Naive thymus-derived CD8-positive, alpha-beta T cell (primary cell): ENCODE measurements around the gene ARL4A. TPM values are rescaled to one million over a fixed set of nuclear protein-coding genes. Genes with fewer than 3 reads are reported as not detected.
"Not testable (repeated sequence)": the region's sequence is repeated elsewhere in the genome, so short reads cannot be mapped to it uniquely, and the experiment has no call there.

Experiments
- ATAC-seq, 2 donors: fragments of 150-1000 bp; cut with Tn5 transposase in 1 of 2; sonication (Bioruptor Pico), chemical (Tn5 transposase) in 1 of 2; 1 replicate in 1 of 2; 2 replicates in 1 of 2; pipeline ENCODE4 v1.10.0; 2021; ENCODE audit warnings: mild to moderate bottlenecking in 2 of 2, moderate library complexity in 2 of 2
- POLR2A ChIA-PET: fragments of 350-600 bp; sonication (Branson Sonifier 250); formaldehyde crosslinking; loops from one replicate; lab custom pipeline; 2021; ENCODE audit warnings: antibody characterized with exemption; lab: Charles Lee
- DNase-seq, 10 donors: peaks; one replicate each; pipeline versions ENCODE4 v3.0.0 to v3.0.0-alpha.2; 2020 to 2022
- H3K27ac Mint-ChIP-seq, 10 donors: one replicate each; pipeline ENCODE4 v1.8.0; 2020 to 2022; ENCODE audit warnings: mild to moderate bottlenecking in 10 of 10, mixed read lengths in 10 of 10, moderate library complexity in 4 of 10, inconsistent platforms in 1 of 10
- H3K27me3 Mint-ChIP-seq, 5 donors: one replicate each; pipeline ENCODE4 v1.8.0; 2021 to 2022; ENCODE audit warnings: mixed read lengths in 5 of 5
- H3K36me3 Mint-ChIP-seq, 3 donors: one replicate each; pipeline ENCODE4 v1.8.0; 2020 to 2022; ENCODE audit warnings: mixed read lengths in 3 of 3, mild to moderate bottlenecking in 2 of 3, inconsistent platforms in 1 of 3
- H3K4me1 Mint-ChIP-seq, 4 donors: one replicate each; pipeline ENCODE4 v1.8.0; 2021 to 2022; ENCODE audit warnings: mixed read lengths in 4 of 4
- H3K4me3 Mint-ChIP-seq, 10 donors: one replicate each; pipeline ENCODE4 v1.8.0; 2020 to 2022; ENCODE audit warnings: mild to moderate bottlenecking in 10 of 10, mixed read lengths in 10 of 10, moderate library complexity in 6 of 10, inconsistent platforms in 1 of 10
- H3K9me3 Mint-ChIP-seq, 9 donors: one replicate each; pipeline ENCODE4 v1.8.0; 2020 to 2022; ENCODE audit warnings: mixed read lengths in 9 of 9, mild to moderate bottlenecking in 3 of 9, inconsistent platforms in 1 of 9, moderate library complexity in 1 of 9
- polyA plus RNA-seq, 3 donors: library from polyadenylated mRNA; unstranded; fragments of 300-500 nt; fragmentation: Illumina TruSeq; gene quantifications; one replicate each; pipeline ENCODE4 v1.2.3, GENCODE V29; 2021
- total RNA-seq, 8 experiments: library from RNA in 2 of 8; stranded (reverse) in 2 of 8; gene quantifications; one replicate each; pipeline ENCODE4 v1.2.3 and lab custom pipeline; 2021 to 2026

The ARL4A gene
- total and polyA plus RNA-seq, 5 experiments from 2014 or later: 7.0 to 23.7 (median 16.9) TPM

- H3K9me3 Mint-ChIP-seq: no peaks in the 10 kb centered on the region
- H3K4me3 Mint-ChIP-seq: no peak overlapping the region
- no peak for ATAC-seq
- POLR2A ChIA-PET: no interaction called here
- no peaks in the 10 kb centered on the region for H3K27me3 Mint-ChIP-seq
- H3K36me3 Mint-ChIP-seq: no peaks in the 10 kb centered on the region
- no peak for DNase-seq
- no peaks in the 10 kb centered on the region for H3K4me1 Mint-ChIP-seq
- no peak overlapping the region for H3K27ac Mint-ChIP-seq
Measured at GRCh38 chr7:12647364-12648219, 39.8 kb upstream of the ARL4A start.

GRCh38 chr7:12648704-12649261 lies 38.6 kb upstream of the ARL4A start:
- Mint-ChIP-seq H3K9me3 (no peaks in the 10 kb centered on the region), H3K4me3 (no peak overlapping the region), H3K27me3 (no peaks in the 10 kb centered on the region), H3K36me3 (no peaks in the 10 kb centered on the region), H3K27ac (no peak overlapping the region), H3K4me1 (no peaks in the 10 kb centered on the region)
- ATAC-seq (no peak), DNase-seq (no peak)
- POLR2A ChIA-PET: no interaction called here

- Mint-ChIP-seq H3K36me3 (no peaks in the 10 kb centered on the region), H3K4me1 (no peaks in the 10 kb centered on the region), H3K9me3 (no peaks in the 10 kb centered on the region), H3K4me3 (no peak overlapping the region), H3K27ac (no peak overlapping the region), H3K27me3 (no peaks in the 10 kb centered on the region)
- POLR2A ChIA-PET: no interaction called here
- DNase-seq: no peak
- no peak for ATAC-seq
Measured at GRCh38 chr7:12649348-12649747, 38.1 kb upstream of the ARL4A start.

- DNase-seq: no peak
- POLR2A ChIA-PET: no interaction called here
- no peak overlapping the region for H3K4me3 Mint-ChIP-seq
- H3K27me3 Mint-ChIP-seq: no peaks in the 10 kb centered on the region
- no peak overlapping the region for H3K27ac Mint-ChIP-seq
- no peaks in the 10 kb centered on the region for H3K4me1 Mint-ChIP-seq
- H3K9me3 Mint-ChIP-seq: no peaks in the 10 kb centered on the region
- no peaks in the 10 kb centered on the region for H3K36me3 Mint-ChIP-seq
- ATAC-seq: no peak
Measured at GRCh38 chr7:12650080-12650479, 37.4 kb upstream of the ARL4A start.

GRCh38 chr7:12653110-12653509 lies 34.3 kb upstream of the ARL4A start:
- ATAC-seq (no peak), DNase-seq (no peak)
- Mint-ChIP-seq H3K4me3 (no peak overlapping the region), H3K27me3 (no peaks in the 10 kb centered on the region), H3K4me1 (no peaks in the 10 kb centered on the region), H3K36me3 (no peaks in the 10 kb centered on the region), H3K9me3 (no peaks in the 10 kb centered on the region), H3K27ac (no peak overlapping the region)
- POLR2A ChIA-PET: interaction anchor here (0.6 kb wide), 1 partner anchor 67 kb away, joined by 3 read pairs; no protein-coding TSS in a partner anchor

GRCh38 chr7:12653518-12653917 lies 33.9 kb upstream of the ARL4A start:
- Mint-ChIP-seq H3K4me1 (no peaks in the 10 kb centered on the region), H3K27ac (no peak overlapping the region), H3K9me3 (no peaks in the 10 kb centered on the region), H3K27me3 (no peaks in the 10 kb centered on the region), H3K4me3 (no peak overlapping the region), H3K36me3 (no peaks in the 10 kb centered on the region)
- DNase-seq (no peak), ATAC-seq (no peak)
- POLR2A ChIA-PET: interaction anchor here (0.6 kb wide), 1 partner anchor 66 kb away, joined by 3 read pairs; no protein-coding TSS in a partner anchor

GRCh38 chr7:12655161-12655560 lies 32.3 kb upstream of the ARL4A start:
- no peak overlapping the region for H3K27ac Mint-ChIP-seq
- no peak overlapping the region for H3K4me3 Mint-ChIP-seq
- DNase-seq: no peak
- ATAC-seq: no peak
- no peaks in the 10 kb centered on the region for H3K36me3 Mint-ChIP-seq
- POLR2A ChIA-PET: no interaction called here
- H3K27me3 Mint-ChIP-seq: peaks cover 0 to 4% (median 0%) of the 10 kb centered on the region in 5 donors
- H3K4me1 Mint-ChIP-seq: no peaks in the 10 kb centered on the region
- H3K9me3 Mint-ChIP-seq: no peaks in the 10 kb centered on the region

- DNase-seq, H3K4me1 Mint-ChIP-seq, H3K36me3 Mint-ChIP-seq, H3K9me3 Mint-ChIP-seq, H3K4me3 Mint-ChIP-seq, H3K27me3 Mint-ChIP-seq, H3K27ac Mint-ChIP-seq, POLR2A ChIA-PET, ATAC-seq: not testable (repeated sequence)
Measured at GRCh38 chr7:12660423-12660822, 27.0 kb upstream of the ARL4A start.

GRCh38 chr7:12660986-12661385 lies 26.4 kb upstream of the ARL4A start:
- H3K27me3 Mint-ChIP-seq, H3K27ac Mint-ChIP-seq, H3K9me3 Mint-ChIP-seq, DNase-seq, ATAC-seq, POLR2A ChIA-PET, H3K4me1 Mint-ChIP-seq, H3K4me3 Mint-ChIP-seq, H3K36me3 Mint-ChIP-seq: not testable (repeated sequence)

- ATAC-seq (no peak), DNase-seq (no peak)
- Mint-ChIP-seq H3K4me1 (no peaks in the 10 kb centered on the region), H3K9me3 (no peaks in the 10 kb centered on the region), H3K27ac (no peak overlapping the region), H3K36me3 (no peaks in the 10 kb centered on the region), H3K4me3 (no peak overlapping the region), H3K27me3 (peaks cover 0 to 4% (median 0%) of the 10 kb centered on the region in 5 donors)
- POLR2A ChIA-PET: interaction anchor here (0.5 kb wide), 1 partner anchor 24 kb away, joined by 3 read pairs; no protein-coding TSS in a partner anchor
Measured at GRCh38 chr7:12661581-12661980, 25.9 kb upstream of the ARL4A start.

GRCh38 chr7:12670000-12670729 lies 17.3 kb upstream of the ARL4A start:
- no peak for DNase-seq
- H3K4me3 Mint-ChIP-seq: peak overlapping the region in 1 of 10 donors; percentile 39
- H3K27me3 Mint-ChIP-seq: no peaks in the 10 kb centered on the region
- H3K9me3 Mint-ChIP-seq: no peaks in the 10 kb centered on the region
- no peaks in the 10 kb centered on the region for H3K36me3 Mint-ChIP-seq
- H3K4me1 Mint-ChIP-seq: peaks cover 2 to 27% (median 4%) of the 10 kb centered on the region in 4 donors
- ATAC-seq: no peak
- peak overlapping the region in 1 of 10 donors; percentile 26 for H3K27ac Mint-ChIP-seq
- POLR2A ChIA-PET: no interaction called here

- ATAC-seq: no peak
- Mint-ChIP-seq H3K4me3 (peak overlapping the region in 1 of 10 donors; percentile 39), H3K9me3 (no peaks in the 10 kb centered on the region), H3K27ac (peak overlapping the region in 2 of 10 donors; percentile 2 to 26), H3K36me3 (no peaks in the 10 kb centered on the region), H3K27me3 (no peaks in the 10 kb centered on the region), H3K4me1 (peaks cover 5 to 29% (median 6%) of the 10 kb centered on the region in 4 donors)
- DNase-seq: no peak
- POLR2A ChIA-PET: no interaction called here
Measured at GRCh38 chr7:12670743-12671520, 16.5 kb upstream of the ARL4A start.
